ENCODE measurements around the gene POLR2F. TPM values are rescaled to one million over a fixed set of nuclear protein-coding genes. Genes with fewer than 3 reads are reported as not detected.

The POLR2F gene
- total RNA-seq, result 26.9 TPM

DNA sequence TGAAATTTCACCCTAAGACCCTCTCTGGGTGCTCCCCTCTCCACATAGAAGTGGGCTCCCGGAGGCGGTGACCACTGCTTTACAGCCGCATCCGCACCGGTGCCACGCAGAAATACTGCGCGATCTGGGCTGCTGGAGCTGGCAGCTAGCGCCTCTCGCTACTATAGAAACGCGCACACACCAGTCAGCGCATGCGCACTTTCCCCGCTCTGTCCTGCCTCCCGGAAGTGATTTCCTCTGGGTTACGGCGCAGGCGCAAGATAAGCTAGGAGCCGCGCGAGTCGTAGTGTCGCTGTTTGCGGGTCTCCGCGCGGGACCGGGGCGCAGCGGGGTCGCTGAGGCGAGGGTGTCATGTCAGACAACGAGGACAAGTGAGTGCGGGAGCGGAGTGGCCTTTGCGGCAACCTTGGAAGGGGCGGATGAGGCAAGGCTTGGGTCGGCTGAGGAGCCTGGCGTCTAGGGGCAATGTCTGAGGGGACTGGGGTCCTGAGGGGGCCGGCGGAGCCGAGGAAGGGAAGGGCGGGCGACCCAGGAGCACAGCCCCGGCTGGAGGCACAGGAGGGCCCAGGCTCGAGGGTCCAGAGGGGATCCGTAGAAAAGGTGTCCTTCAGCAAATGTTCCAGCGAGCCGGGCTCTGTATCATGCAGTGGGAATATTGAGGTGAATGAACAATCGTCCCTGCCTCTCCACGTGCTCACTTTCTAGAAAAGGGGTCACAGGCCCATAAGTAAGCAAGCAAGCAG is at the start of gene POLR2F, which contains the start of gene C22orf23:
Gene POLR2F (plus strand): TSS at position 263 of the 743 bp plus-strand sequence. CDS start 89 bp downstream, at position 352.
Gene C22orf23 (minus strand): TSS at position 165 of the 743 bp plus-strand sequence. CDS start 452 bp downstream, outside the sequence.
- DNase-seq (ENCODE audit: low spot score in 2 of 2), result peak; percentile 81 to 95
- FAIRE-seq, result no peak

DNA sequence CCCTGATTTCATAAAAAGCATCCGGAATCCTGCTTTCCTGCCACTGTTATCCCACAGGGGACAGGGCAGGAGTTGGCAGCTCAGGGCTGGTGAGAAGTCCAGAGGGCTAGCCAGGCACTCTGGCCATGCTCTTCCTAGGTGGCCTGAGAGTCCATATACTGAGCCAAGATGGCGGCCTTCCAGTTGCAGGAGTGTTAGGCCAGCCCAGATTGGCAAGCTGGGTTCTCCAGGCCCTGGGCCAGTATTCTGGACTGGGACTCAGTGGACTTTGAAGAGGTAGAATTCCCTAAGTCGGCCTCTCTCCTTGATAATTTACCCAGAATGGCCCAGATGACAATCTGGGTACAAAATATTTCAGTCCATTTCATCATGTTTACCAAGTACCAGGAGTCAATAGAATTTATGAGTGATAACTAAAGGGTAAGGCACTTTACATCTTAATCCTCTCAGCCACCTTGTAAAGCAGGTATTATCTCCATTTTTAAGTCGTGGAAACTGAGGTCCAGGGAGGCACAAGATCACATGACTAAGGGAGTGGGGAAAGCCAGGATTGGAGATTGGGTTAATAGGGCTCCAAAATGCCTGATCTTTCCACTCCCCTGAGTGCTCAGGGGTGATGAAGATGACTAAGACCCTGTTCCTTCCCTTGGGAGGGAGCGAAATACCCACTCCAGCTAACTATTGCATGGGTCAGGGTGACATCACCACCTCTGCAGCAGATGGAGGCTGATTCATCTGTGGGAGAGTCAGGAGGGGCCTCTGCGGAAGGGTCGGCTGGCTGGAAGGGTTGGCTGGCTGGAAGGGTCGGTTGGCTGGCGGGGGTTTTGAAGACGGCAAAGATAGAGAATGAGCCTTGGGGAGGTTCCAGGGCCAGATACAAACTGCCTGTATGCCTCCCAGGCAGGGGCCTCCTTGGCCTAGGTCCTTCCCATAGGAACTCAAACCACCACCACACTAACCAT is 48.6 kb upstream of the POLR2F start:
- DNase-seq (ENCODE audit: low spot score in 2 of 2), result peak; percentile 40 to 72
- FAIRE-seq, result no peak

DNA sequence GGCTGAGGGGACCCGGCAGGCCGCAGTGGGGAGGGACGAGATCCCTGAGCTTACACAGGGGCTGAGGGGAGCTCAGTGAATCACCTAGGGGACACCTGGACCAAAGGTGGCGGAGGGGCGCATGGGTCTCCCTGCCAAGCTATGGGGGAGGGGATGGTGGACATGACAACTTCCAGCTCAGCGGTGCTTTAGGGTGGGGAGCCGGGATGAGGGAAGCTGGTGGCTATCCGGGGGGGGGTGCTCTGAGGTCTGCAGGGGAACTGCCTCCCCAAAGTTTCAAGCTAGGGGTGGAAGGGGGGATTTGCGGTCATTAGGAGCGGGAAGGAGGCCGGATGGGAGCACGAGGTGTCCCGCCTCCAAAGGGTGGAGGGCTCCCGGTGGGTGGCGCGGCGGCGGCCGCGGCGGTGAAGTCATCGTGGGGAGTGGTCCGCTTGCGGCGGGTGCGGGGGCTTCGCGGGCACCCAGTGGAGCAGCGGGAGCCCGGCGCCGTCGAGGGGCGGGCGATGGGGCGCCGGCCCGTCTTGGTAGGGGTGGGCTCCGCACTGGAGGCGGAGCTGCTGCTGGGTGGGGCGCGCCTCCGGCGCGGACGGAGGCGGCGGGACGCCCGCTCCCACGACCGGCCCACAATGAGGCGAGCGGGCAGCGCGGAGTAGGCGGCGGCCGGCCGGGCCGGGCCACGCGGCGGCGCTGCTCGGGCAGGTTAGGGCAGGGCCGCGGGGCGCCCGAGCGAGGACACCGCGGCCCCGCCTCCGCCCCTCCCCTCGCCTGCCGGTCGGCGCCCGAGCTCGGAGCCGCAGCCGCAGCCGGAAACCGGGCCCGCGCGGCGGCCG is 47.8 kb upstream of the POLR2F start, which contains the start of gene MICALL1:
Gene MICALL1 (plus strand): TSS at position 764 of the 830 bp plus-strand sequence. CDS start 126 bp downstream, outside the sequence.
- DNase-seq (ENCODE audit: low spot score in 2 of 2), result peak; percentile 88 to 89
- FAIRE-seq, result no peak

DNA sequence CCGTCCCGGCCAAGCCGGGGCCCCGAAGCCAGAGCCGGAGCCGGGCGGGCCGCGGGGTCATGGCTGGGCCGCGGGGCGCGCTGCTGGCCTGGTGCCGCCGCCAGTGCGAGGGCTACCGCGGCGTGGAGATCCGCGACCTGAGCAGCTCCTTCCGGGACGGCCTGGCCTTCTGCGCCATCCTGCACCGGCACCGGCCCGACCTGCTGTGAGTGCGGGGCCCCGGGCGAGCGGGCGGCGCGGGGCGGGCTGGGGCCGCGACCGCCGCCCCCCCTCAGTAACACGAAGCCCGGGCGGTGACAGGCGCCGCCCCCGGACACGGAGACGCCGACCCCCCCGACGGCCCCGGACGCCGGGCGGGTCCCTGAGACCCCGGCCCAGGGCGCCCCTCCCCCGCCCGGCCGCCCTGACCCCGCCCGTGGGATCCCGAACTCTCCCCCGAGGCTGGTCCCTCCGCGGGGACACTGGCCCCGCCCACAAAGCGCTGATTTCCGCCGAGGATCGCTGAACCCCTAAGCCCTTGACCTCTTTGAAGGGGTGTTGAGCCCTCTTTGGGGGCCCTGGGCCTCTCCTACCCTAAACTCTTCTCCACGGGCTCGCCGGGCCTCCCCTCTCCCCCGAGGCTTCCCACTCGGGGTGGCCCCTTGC is 47.0 kb upstream of the POLR2F start:
- no peak for FAIRE-seq
- no peak for DNase-seq (ENCODE audit: low spot score in 2 of 2)

DNA sequence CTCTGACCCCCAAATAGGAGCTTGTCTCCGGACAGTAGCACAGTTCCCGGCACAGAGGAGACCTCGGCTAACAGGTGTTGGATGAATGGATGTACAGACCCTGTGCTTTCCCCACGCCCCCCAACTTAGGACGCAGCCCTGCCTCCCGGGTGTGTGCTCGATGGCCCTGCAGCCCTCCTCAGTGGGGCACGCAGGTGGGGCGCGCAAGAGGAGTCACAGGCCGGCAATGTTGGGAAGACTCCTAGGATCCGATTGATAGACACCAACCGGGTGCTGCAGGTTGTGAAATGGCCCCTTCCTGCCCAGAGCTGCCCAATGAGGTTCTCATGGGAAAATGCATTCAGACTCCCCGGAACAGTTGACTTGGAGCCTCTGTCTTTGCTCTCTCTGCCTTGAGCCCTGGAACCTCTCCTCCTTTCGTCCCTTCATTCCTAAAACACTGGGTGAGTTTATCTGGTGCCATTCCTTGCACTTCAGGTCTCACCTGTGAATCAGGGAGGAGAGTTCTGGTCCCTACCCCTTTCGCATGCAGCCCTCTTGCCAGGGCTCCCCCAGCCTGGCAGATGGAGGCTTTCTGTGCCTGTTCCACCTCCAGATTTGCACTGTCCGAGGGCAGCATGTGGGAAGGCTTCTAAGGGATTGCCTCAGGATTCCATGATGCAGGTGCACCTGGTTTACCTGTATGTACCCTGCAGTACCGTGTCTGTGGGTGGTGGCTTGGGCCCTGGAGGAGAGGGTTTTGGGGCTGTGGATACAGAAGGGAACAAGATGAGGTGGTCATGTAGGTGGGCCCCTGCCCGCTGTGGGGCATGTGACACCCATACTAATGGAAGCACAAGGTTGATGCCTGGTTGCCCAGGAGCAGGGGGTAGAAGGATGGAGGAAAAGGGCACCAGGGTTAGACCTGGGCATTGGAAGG is 46.2 kb upstream of the POLR2F start:
- FAIRE-seq, result no peak
- peak in 1 of 2 donors; percentile 41 for DNase-seq (ENCODE audit: low spot score in 2 of 2)

DNA sequence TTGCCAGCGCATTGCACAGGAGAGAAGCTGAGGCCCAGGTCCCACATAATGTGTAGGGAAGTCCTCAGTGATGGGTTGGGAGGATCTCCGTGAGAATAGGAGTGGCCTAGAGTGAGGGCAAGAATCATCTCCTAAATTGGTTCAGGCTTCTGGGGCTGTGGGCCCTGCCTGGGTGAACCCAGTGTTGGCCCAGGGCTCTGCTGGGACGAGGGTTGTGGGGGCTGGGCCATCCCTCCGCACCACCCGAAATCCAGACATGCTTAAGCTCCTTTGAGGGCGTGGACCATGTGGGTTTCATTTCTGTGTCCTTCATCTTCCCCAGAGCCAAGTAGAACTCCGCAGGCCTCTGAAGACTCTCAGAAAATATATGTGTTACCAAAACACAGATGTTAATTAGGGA is 43.7 kb upstream of the POLR2F start:
- FAIRE-seq, result no peak
- no peak for DNase-seq (ENCODE audit: low spot score in 2 of 2)

DNA sequence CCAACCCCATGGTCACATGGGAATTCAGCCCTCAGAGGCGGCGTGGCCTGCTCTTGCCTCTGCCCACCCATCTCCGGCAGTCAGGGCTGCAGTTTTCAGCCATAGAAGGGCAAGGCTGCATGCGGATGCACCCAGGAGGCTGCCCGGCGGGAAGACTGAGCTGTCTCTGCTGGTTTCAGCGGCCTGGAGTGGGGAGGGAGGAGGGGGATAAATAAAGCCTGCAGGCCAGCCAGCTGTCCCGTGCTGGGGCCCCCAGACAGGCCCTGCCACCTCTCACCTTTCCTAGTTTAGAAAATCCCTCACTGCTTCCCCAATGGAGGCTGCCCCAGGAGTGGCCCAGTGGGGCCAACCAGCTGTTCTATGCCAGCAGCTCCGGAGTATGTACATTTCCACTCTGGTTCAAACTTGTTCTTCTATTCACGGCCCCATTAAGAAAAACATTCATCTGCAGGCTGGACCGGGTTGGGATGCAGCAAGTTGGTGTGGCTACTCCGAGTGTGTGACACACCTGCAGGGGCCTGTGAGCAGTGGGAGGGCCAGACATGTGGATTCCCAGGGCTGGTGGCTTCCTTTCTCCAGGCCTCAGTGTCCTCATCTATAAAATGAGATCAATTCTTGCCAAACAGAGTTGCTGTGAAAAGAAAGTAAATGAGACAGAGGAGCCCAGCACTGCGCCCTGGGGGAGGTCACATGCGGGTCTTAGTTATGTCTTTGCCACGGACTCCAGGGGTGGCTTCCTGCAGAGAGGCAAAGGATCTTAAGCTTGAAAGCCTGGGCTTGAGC is 42.4 kb upstream of the POLR2F start:
- FAIRE-seq (no peak), DNase-seq (ENCODE audit: low spot score in 2 of 2) (no peak)

DNA sequence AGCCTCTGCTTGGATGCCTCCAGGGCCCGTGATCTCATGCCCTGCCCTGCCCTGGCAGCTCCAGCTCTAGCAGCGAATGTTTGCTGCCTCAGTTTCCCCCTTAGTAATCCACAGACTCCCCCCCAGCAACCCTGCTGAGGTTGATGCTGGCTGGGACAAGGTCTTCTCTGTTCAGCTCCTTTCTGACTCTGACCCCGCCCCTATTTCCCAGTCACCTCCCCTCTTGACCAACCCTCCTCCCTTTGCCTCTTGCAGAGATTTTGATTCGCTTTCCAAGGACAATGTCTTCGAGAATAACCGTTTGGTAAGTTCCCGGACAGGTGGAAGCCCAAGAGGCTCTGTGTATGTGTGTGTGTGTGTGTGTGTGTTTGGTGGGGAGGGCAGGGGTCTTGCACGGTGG is 41.8 kb upstream of the POLR2F start:
- FAIRE-seq (no peak), DNase-seq (ENCODE audit: low spot score in 2 of 2) (no peak)

DNA sequence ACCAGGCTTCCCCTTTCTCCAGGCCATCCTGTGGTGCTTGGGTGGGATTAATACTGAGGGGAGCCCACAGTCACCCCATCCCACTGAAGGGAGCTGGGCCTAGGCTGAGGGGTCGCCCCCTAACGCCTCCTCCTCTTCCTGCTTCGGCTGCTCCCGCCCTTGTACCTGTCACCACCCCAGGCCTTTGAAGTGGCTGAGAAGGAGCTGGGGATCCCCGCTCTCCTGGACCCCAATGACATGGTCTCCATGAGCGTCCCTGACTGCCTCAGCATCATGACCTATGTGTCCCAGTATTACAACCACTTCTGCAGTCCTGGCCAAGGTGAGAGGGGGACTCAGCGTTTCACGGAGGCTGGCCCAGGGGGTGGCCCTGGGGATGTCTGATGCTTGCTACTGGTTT is 41.3 kb upstream of the POLR2F start:
- FAIRE-seq, result no peak
- DNase-seq (ENCODE audit: low spot score in 2 of 2), result no peak

DNA sequence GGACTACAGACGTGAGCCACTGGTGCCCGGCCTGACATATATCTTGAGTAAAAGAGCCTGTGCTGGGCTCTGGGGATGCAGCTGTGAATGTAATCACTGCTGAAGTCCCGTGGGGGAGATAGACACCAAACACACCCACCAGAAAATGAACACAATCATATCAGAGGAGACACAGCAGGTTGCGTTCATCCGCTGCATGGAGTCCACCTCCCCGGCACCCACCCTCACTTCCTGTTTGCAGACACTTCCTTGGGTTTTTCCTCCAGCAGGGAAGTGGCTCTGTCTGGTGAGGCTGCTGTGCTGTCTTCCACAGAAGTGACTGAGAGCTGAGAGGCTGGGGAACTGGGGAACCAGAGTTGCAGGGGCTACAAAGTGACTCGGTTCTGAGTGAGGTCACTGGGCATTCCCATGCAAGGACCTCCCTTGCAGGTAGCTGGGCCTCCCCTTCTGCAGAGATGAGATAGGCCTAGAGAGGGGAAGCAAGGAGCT is 40.2 kb upstream of the POLR2F start:
- FAIRE-seq (no peak), DNase-seq (ENCODE audit: low spot score in 2 of 2) (no peak)

DNA sequence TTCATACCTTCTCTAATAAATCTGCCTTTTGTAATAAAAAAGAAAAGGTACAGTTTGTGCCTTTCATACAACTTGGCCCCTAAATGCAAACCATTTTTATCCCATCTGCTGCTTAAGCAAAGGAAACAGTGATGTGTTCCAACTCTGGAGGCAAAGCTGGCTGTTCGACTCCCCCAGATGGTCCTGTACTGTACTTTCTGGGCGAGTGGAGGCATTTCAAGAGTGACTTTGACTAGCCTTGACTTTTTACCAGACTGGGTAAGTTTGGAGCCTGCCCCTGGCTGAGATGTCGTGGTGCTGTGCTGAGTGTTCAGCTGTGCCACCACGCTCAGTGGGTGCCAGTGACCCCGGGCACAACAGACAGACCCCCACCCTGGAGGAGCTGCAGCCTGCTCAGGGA is 37.2 kb upstream of the POLR2F start:
- FAIRE-seq, result no peak
- no peak for DNase-seq (ENCODE audit: low spot score in 2 of 2)

DNA sequence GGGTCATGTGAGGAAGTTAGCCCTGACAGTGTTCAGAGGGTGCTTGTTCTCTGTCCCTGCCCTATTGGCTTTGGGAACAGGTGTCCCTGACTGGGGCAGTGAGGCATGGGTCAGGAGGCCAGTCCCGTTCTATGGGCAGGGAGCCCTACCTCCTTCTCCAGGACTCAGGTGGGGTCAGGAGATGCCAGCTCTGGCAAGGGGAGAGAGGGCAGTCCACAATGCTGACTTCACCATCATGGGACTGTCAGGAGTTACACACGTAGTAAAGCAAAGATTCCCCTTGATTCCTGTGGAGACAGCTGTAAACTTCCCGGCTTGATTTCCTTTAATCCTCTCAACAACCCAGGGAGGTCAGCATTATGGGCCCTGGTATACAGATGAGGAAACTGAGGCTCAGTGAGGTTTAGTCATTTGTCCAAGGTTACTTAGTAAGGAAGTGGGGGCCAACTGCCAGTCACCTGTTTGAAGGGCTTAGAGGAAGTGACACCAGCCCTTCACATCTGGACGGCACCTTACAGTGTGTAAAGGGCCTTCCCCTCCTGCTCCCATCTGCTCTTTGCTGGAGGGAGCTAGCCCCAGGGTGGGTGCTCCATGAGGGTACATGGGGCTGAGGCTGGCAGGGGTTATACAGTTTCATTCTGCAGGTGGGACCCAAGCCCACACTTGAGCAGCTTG is 35.5 kb upstream of the POLR2F start:
- DNase-seq (ENCODE audit: low spot score in 2 of 2) (no peak), FAIRE-seq (no peak)

DNA sequence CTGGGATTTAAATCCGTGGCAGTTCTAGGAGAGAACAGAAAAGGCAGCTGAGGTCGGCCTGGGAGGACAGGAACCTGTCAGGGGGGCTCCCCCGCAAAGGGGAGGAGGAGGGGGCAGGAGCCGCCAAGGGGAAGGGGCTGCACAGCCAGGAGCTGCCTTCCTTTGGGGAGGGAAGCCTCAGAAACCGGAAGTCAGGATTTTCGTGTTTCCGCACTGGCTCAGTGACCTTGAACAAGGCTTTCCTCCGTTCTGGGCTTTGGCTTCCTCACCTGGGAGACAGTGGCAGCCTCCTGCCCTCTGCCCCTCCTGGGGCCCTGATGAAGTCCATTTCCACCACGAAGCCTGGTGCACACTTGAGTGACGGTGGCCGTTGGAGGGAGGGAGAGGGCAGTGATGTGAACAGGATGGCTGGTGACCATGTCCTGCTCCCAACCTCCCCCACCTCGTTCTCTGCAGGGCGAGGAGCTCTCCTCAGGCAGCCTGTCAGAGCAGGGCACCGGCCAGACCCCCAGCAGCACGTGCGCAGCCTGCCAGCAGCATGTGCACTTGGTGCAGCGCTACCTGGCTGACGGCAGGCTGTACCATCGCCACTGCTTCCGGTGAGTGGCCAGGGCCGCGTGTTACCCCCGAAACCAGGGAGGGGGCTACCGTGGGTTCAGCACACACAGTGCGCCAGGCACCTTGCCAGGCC is 34.8 kb upstream of the POLR2F start:
- no peak for DNase-seq (ENCODE audit: low spot score in 2 of 2)

DNA sequence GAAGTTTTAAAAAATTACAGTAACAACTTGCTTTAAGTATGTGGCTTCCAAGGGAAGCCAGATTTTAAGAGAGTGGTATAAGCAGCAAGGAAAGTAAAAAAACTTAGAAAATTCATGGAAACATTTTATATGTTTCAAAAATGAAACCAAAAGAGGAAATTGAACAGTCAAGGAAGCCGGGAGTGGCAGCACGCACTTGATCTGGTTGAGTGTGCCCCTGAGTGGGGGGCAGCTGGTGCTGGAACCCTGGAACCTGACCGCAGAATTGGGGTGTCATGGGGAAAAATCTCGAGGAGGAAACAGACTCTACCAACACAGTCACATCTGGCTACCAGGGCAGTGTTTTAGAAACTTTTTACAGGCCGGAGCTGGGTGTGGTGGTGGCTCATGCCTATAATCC is 33.4 kb upstream of the POLR2F start:
- FAIRE-seq, result no peak
- no peak for DNase-seq (ENCODE audit: low spot score in 2 of 2)

More for the DNA sequence above, 34.8 kb upstream of the POLR2F start:
- FAIRE-seq, result no peak

DNA sequence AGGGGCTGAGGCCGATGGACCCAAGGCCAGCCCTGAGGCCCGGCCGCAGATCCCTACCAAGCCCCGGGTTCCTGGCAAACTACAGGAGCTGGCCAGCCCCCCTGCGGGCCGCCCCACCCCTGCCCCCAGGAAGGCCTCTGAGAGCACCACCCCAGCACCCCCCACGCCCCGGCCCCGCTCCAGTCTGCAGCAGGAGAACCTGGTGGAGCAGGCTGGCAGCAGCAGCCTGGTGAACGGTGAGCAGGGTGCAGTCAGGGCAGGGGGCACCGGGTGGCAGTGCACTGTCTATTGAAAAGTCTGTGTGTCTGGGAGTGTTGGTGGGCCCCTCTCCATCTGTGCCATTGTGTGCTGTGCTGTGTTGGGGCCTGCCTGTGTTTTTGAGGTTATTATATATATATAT is 31.3 kb upstream of the POLR2F start:
- DNase-seq (ENCODE audit: low spot score in 2 of 2) (no peak), FAIRE-seq (no peak)

DNA sequence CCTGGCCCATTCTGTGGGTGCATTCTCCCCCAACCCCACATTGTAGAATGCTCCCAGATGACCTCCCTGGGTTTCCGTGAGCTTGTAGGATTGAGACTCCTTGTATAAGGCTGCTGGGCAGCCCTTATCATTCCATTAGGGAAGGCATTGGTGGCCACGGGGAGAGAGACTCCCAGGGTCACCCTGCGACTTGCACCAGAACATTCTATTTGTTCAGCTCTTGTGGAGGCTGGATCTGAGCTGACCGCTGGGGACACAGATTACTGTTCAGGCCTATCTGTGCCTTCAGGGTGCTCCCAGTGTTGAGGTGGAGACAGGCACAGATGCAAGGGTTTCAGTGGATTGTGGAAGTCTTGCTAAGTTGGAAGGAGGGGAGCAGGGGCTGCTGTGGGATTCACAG is 29.6 kb upstream of the POLR2F start:
- no peak for FAIRE-seq
- DNase-seq (ENCODE audit: low spot score in 2 of 2), result no peak

Data from frontal cortex (tissue), 4 donors.